ENCODE results near the gene ADAMTS2. TPM values are rescaled to one million over a fixed set of nuclear protein-coding genes. Genes with fewer than 3 reads are reported as not detected.

Gene ADAMTS2
- total and polyA plus RNA-seq, 2 donors (not counting 3 experiments of a cell fraction or from before 2014, with no cell fraction given), result not detected

DNA sequence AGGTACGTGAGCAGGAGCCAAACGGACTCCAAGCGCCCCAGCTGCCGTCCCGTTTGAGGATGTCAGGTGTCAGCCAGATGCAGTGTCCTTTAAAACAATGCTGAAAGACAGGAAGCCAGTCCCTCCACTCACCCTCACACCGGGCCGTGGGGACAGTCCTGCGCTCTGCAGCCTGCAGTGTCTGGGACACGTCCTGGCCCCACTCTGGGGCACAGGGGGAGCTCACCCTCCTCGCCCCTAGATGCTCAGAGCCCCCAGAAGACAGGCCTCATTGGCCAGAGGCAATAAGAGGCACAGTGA, 205.4 kb downstream of the ADAMTS2 start:
- peaks cover 3% of the 10 kb centered on the region for H3K9me3 ChIP-seq (replicated peaks; ENCODE audit: control insufficient read depth, insufficient read depth, low read length)
- H3K4me2 ChIP-seq (ENCODE audit: insufficient read depth, low read length), result no peak overlapping the region
- no peak for FAIRE-seq
- no peaks in the 10 kb centered on the region for H3K9me1 ChIP-seq (replicated peaks; ENCODE audit: control insufficient read depth, extremely low read depth, insufficient read depth, low read length)
- no peak for DNase-seq (ENCODE audit: low read depth, low spot score)
- ChIA-PET CTCF (no interaction called here), POLR2A (no interaction called here)
- H3K79me2 ChIP-seq (ENCODE audit: control insufficient read depth, insufficient read depth, low read length), result no peaks in the 10 kb centered on the region
- no peak overlapping the region for H3K27ac ChIP-seq (ENCODE audit: insufficient read depth, low read depth, low read length)
- dilution Hi-C loops (cut with MboI; ENCODE audit: extremely low pct_ligation_motif_present, low sequenced_read_pairs), result no loop called here
- H3K4me3 ChIP-seq (replicated peaks in 1 of 3; ENCODE audit: insufficient read depth in 1 of 3, low read depth in 1 of 3, low read length in 3 of 3), result no peak overlapping the region
- TF ChIP-seq CTCF (IDR thresholded peaks at IDR 0.05; ENCODE audit: extremely low read depth in 1 of 2, insufficient read depth in 1 of 2, low read depth in 1 of 2, low read length in 2 of 2), result no peak
- no peak for TF ChIP-seq FOS (IDR thresholded peaks at IDR 0.05; ENCODE audit: borderline replicate concordance, insufficient read depth, low read length)
- TF ChIP-seq GATA2 (IDR thresholded peaks at IDR 0.05; ENCODE audit: insufficient read depth, insufficient read length, low read depth, low read length), result no peak
- TF ChIP-seq EZH2 (IDR thresholded peaks at IDR 0.05; ENCODE audit: borderline replicate concordance, low read depth, low read length, severe bottlenecking), result no peak
- no peak for TF ChIP-seq POLR2A (IDR thresholded peaks at IDR 0.05; ENCODE audit: low read depth, low read length)
- no peak for TF ChIP-seq POLR2AphosphoS5 (IDR thresholded peaks at IDR 0.05; ENCODE audit: insufficient read depth, low read depth, low read length)
- no TSS peak for BruUV-seq (replicated peaks)
- no peak overlapping the region for H3K9ac ChIP-seq (replicated peaks; ENCODE audit: extremely low read depth, insufficient read depth, low read length)
- no peaks in the 10 kb centered on the region for H3K27me3 ChIP-seq (ENCODE audit: control insufficient read depth in 2 of 2, insufficient read depth in 2 of 2, low read length in 2 of 2)
- no peaks in the 10 kb centered on the region for H3K4me1 ChIP-seq (ENCODE audit: control insufficient read depth, extremely low read depth, insufficient read depth, low read length)
- no peaks in the 10 kb centered on the region for H4K20me1 ChIP-seq (replicated peaks; ENCODE audit: control insufficient read depth, extremely low read depth, insufficient read depth, low read length)
- intact Hi-C loops (cut with micrococcal nuclease), result no loop called here
- no peak overlapping the region for H2AFZ ChIP-seq (ENCODE audit: low read depth, low read length)
- H3K36me3 ChIP-seq (ENCODE audit: control insufficient read depth in 2 of 2, extremely low read depth in 1 of 2, insufficient read depth in 2 of 2, low read length in 2 of 2), result no peaks in the 10 kb centered on the region
